HG03280 (cell line): ENCODE results near the gene SLC27A4.

Experiments used
- ATAC-seq: cut with Tn5 transposase; IDR thresholded peaks from one replicate; pipeline ENCODE4 v1.9.1; 2021; ENCODE audit warnings: mild to moderate bottlenecking, moderate library complexity; ENCODE audit not compliant: unreplicated experiment

Gene SLC27A4

GRCh38 chr9:128390150-128390812 is 50.0 kb downstream of the SLC27A4 start:
- ATAC-seq = no peak

GRCh38 chr9:128390813-128391711 is 50.7 kb downstream of the SLC27A4 start:
- ATAC-seq = no peak

GRCh38 chr9:128391956-128392301 is 51.6 kb downstream of the SLC27A4 start:
- ATAC-seq = no peak

GRCh38 chr9:128392302-128393144 is 52.2 kb downstream of the SLC27A4 start:
- no peak for ATAC-seq

- ATAC-seq = no peak
Measured at GRCh38 chr9:128393145-128393775, 52.9 kb downstream of the SLC27A4 start.

- no peak for ATAC-seq
Measured at GRCh38 chr9:128393970-128394369, 53.6 kb downstream of the SLC27A4 start.

- ATAC-seq = no peak
Measured at GRCh38 chr9:128394379-128395168, 54.2 kb downstream of the SLC27A4 start.

GRCh38 chr9:128396970-128397613 is 56.8 kb downstream of the SLC27A4 start:
- ATAC-seq = no peak

GRCh38 chr9:128397831-128398230 is 57.5 kb downstream of the SLC27A4 start:
- no peak for ATAC-seq

GRCh38 chr9:128399861-128400260 is 59.5 kb downstream of the SLC27A4 start:
- no peak for ATAC-seq

- ATAC-seq = no peak
Measured at GRCh38 chr9:128404560-128404959, 64.2 kb downstream of the SLC27A4 start.

- no peak for ATAC-seq
Measured at GRCh38 chr9:128405077-128405779, 64.9 kb downstream of the SLC27A4 start.

- ATAC-seq = no peak
Measured at GRCh38 chr9:128405780-128406171, 65.4 kb downstream of the SLC27A4 start.

GRCh38 chr9:128406848-128407391 is 66.6 kb downstream of the SLC27A4 start:
- ATAC-seq = no peak

- ATAC-seq = no peak
Measured at GRCh38 chr9:128408963-128409431, 68.7 kb downstream of the SLC27A4 start.

- ATAC-seq = no peak
Measured at GRCh38 chr9:128409450-128409849, 69.1 kb downstream of the SLC27A4 start.

- no peak for ATAC-seq
Measured at GRCh38 chr9:128409978-128410377, 69.7 kb downstream of the SLC27A4 start.
